Measurements from ENCODE around the gene ABR.

- TF ChIP-seq CTCF (IDR thresholded peaks at IDR 0.05), result no peak
- TF ChIP-seq POLR2A (IDR thresholded peaks at IDR 0.05), result no peak
Measured at GRCh38 chr17:1021147-1021546, 158.6 kb downstream of the ABR start.

Measured in right lobe of liver (tissue), 4 donors.